ENCODE data around the gene UCHL1. TPM values are rescaled to one million over a fixed set of nuclear protein-coding genes. Genes with fewer than 3 reads are reported as not detected.

UCHL1 gene
- total and polyA plus RNA-seq, 4 donors = 411 to 1,287 (median 1,019) TPM

GRCh38 chr4:41232406-41232805 is 24.3 kb upstream of the UCHL1 start:
- H3K4me1 ChIP-seq (ENCODE audit: control insufficient read depth, insufficient read depth, low read length) = no peaks in the 10 kb centered on the region
- H3K27ac ChIP-seq (ENCODE audit: low read depth, low read length) = no peak overlapping the region
- WGBS (ENCODE audit: insufficient coverage) = 74% methylated on average over 4 of the region's 5 CpGs
- H3K9me3 ChIP-seq (ENCODE audit: control insufficient read depth, insufficient read depth, low read length) = no peaks in the 10 kb centered on the region
- H3K36me3 ChIP-seq (ENCODE audit: control insufficient read depth, insufficient read depth, low read length) = no peaks in the 10 kb centered on the region
- DNase-seq (ENCODE audit: low read depth in 4 of 6, low spot score in 6 of 6) = no peak
- H3K4me3 ChIP-seq (ENCODE audit: low read depth, low read length) = no peak overlapping the region
- no peaks in the 10 kb centered on the region for H3K27me3 ChIP-seq (ENCODE audit: control insufficient read depth, insufficient read depth, low read length)

- WGBS (ENCODE audit: insufficient coverage) = no CpG with 5 or more reads among the region's 3 CpGs
- Histone ChIP-seq H3K4me3 (ENCODE audit: low read depth, low read length) (no peak overlapping the region), H3K4me1 (ENCODE audit: control insufficient read depth, insufficient read depth, low read length) (no peaks in the 10 kb centered on the region), H3K27me3 (ENCODE audit: control insufficient read depth, insufficient read depth, low read length) (no peaks in the 10 kb centered on the region), H3K9me3 (ENCODE audit: control insufficient read depth, insufficient read depth, low read length) (no peaks in the 10 kb centered on the region), H3K27ac (ENCODE audit: low read depth, low read length) (no peak overlapping the region), H3K36me3 (ENCODE audit: control insufficient read depth, insufficient read depth, low read length) (no peaks in the 10 kb centered on the region)
- peak in 1 of 6 donors; percentile 69 for DNase-seq (ENCODE audit: low read depth in 4 of 6, low spot score in 6 of 6)
Measured at GRCh38 chr4:41232856-41233255, 23.9 kb upstream of the UCHL1 start.

DNA sequence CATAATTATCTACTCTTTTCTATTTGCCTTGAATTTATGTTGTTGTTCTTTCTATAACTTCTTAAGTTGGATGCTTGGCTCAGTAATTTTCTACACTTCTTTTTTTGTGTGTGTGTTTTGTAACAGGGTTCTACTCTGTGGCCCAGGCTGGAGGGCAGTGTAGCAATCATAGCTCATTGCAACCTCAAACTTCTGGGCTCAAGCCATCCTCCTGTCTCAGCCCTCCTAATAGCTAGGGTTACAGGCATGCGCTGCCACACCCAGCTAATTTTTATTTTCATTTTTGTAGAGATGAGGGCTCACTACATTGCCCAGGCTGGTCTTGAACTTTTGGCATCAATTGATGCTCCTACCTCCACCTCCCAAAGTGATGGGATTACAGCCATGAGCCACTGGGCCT is 20.7 kb upstream of the UCHL1 start:
- Histone ChIP-seq H3K27ac (ENCODE audit: low read depth, low read length) (no peak overlapping the region), H3K36me3 (ENCODE audit: control insufficient read depth, insufficient read depth, low read length) (no peaks in the 10 kb centered on the region), H3K4me3 (ENCODE audit: low read depth, low read length) (no peak overlapping the region), H3K27me3 (ENCODE audit: control insufficient read depth, insufficient read depth, low read length) (no peaks in the 10 kb centered on the region), H3K4me1 (ENCODE audit: control insufficient read depth, insufficient read depth, low read length) (no peaks in the 10 kb centered on the region), H3K9me3 (ENCODE audit: control insufficient read depth, insufficient read depth, low read length) (no peaks in the 10 kb centered on the region)
- WGBS (ENCODE audit: insufficient coverage) = no CpG with 5 or more reads among the region's 1 CpG
- DNase-seq (ENCODE audit: low read depth in 4 of 6, low spot score in 6 of 6) = no peak

- H3K27me3 ChIP-seq (ENCODE audit: control insufficient read depth, insufficient read depth, low read length) = no peaks in the 10 kb centered on the region
- no peak overlapping the region for H3K4me3 ChIP-seq (ENCODE audit: low read depth, low read length)
- no peak for DNase-seq (ENCODE audit: low read depth in 4 of 6, low spot score in 6 of 6)
- no peak overlapping the region for H3K27ac ChIP-seq (ENCODE audit: low read depth, low read length)
- H3K4me1 ChIP-seq (ENCODE audit: control insufficient read depth, insufficient read depth, low read length) = no peaks in the 10 kb centered on the region
- WGBS (ENCODE audit: insufficient coverage) = no CpG with 5 or more reads among the region's 1 CpG
- no peaks in the 10 kb centered on the region for H3K36me3 ChIP-seq (ENCODE audit: control insufficient read depth, insufficient read depth, low read length)
- no peaks in the 10 kb centered on the region for H3K9me3 ChIP-seq (ENCODE audit: control insufficient read depth, insufficient read depth, low read length)
Measured at GRCh38 chr4:41236508-41236907, 20.2 kb upstream of the UCHL1 start.

GRCh38 chr4:41241919-41242318 is 14.8 kb upstream of the UCHL1 start:
- no peak overlapping the region for H3K27ac ChIP-seq (ENCODE audit: low read depth, low read length)
- no peaks in the 10 kb centered on the region for H3K36me3 ChIP-seq (ENCODE audit: control insufficient read depth, insufficient read depth, low read length)
- H3K4me3 ChIP-seq (ENCODE audit: low read depth, low read length) = no peak overlapping the region
- no peaks in the 10 kb centered on the region for H3K27me3 ChIP-seq (ENCODE audit: control insufficient read depth, insufficient read depth, low read length)
- no peaks in the 10 kb centered on the region for H3K9me3 ChIP-seq (ENCODE audit: control insufficient read depth, insufficient read depth, low read length)
- H3K4me1 ChIP-seq (ENCODE audit: control insufficient read depth, insufficient read depth, low read length) = no peaks in the 10 kb centered on the region
- DNase-seq (ENCODE audit: low read depth in 4 of 6, low spot score in 6 of 6) = no peak
- 85% methylated on average over 1 of the region's 1 CpG for WGBS (ENCODE audit: insufficient coverage)

DNA sequence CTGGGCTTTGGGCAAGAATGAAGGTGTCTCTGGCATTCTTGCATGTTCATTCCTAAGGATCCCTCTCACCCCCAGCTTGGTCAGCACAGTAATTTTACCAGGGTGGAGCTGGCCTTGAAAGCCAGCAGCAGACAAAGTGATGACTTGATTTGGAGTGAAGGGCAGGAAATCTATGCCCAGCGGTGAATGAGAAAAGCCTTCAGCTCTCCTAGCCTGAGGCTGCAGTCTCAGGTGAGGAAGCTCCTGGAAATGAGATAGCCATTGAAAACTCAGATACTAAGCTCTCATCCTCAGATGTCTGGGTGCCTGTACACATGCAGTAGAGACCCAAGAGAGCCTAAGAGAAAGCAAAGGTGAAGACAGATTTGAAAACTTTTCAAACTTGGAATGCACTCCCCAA is 10.7 kb upstream of the UCHL1 start:
- no peaks in the 10 kb centered on the region for H3K4me1 ChIP-seq (ENCODE audit: control insufficient read depth, insufficient read depth, low read length)
- 71% methylated on average over 1 of the region's 1 CpG for WGBS (ENCODE audit: insufficient coverage)

GRCh38 chr4:41256131-41256739 is 493 bp upstream of the UCHL1 start:
- WGBS (ENCODE audit: insufficient coverage) = 6% methylated on average over 4 of the region's 13 CpGs
- peak in 3 of 6 donors; percentile 54 to 94 (median 80) for DNase-seq (ENCODE audit: low read depth in 4 of 6, low spot score in 6 of 6)
- no peaks in the 10 kb centered on the region for H3K9me3 ChIP-seq (ENCODE audit: control insufficient read depth, insufficient read depth, low read length)

More for the DNA sequence above, 10.7 kb upstream of the UCHL1 start:
- DNase-seq (ENCODE audit: low read depth in 4 of 6, low spot score in 6 of 6) = no peak
- Histone ChIP-seq H3K36me3 (ENCODE audit: control insufficient read depth, insufficient read depth, low read length) (no peaks in the 10 kb centered on the region), H3K27ac (ENCODE audit: low read depth, low read length) (no peak overlapping the region), H3K27me3 (ENCODE audit: control insufficient read depth, insufficient read depth, low read length) (no peaks in the 10 kb centered on the region), H3K4me3 (ENCODE audit: low read depth, low read length) (no peak overlapping the region), H3K9me3 (ENCODE audit: control insufficient read depth, insufficient read depth, low read length) (no peaks in the 10 kb centered on the region)

DNA sequence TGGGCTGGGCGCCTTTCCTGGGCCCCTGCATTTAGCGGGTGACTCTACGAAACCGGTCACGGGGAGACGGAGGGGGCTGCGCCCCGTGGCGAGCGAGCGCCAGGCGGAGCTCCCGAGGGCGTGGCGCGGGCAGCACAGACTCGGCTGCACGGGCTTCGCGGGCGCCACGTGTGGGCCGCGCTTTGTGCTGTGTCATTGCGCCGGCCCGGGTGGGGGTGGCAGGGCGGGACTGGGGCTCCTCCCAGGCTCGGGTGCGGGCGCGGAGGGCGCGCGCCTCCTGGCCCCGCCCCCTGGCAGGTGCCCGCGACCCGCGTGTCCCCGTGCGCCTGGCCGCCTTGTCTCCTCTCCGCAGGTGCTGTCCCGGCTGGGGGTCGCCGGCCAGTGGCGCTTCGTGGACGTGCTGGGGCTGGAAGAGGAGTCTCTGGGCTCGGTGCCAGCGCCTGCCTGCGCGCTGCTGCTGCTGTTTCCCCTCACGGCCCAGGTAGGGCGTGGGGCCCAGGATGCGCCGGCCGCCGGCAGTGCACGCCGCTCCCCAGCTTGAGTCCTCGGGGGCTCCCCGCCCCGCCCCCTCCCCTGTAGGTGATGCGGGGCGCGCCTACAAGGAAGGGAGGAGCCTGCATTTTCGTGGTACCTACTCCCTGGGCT is 651 bp downstream of the UCHL1 start:
- Histone ChIP-seq H3K27ac (ENCODE audit: low read depth, low read length) (no peak overlapping the region), H3K4me1 (ENCODE audit: control insufficient read depth, insufficient read depth, low read length) (peaks cover 16% of the 10 kb centered on the region), H3K4me3 (ENCODE audit: low read depth, low read length) (peak overlapping the region; percentile 83), H3K36me3 (ENCODE audit: control insufficient read depth, insufficient read depth, low read length) (peaks cover 12% of the 10 kb centered on the region), H3K27me3 (ENCODE audit: control insufficient read depth, insufficient read depth, low read length) (no peaks in the 10 kb centered on the region), H3K9me3 (ENCODE audit: control insufficient read depth, insufficient read depth, low read length) (no peaks in the 10 kb centered on the region)
- 0% methylated on average over 69 of the region's 69 CpGs for WGBS (ENCODE audit: insufficient coverage)
- DNase-seq (ENCODE audit: low read depth in 4 of 6, low spot score in 6 of 6) = peak in 2 of 6 donors; percentile 78 to 86

More at GRCh38 chr4:41256131-41256739, 493 bp upstream of the UCHL1 start:
- Histone ChIP-seq H3K4me3 (ENCODE audit: low read depth, low read length) (peak overlapping the region; percentile 83), H3K4me1 (ENCODE audit: control insufficient read depth, insufficient read depth, low read length) (peaks cover 16% of the 10 kb centered on the region), H3K36me3 (ENCODE audit: control insufficient read depth, insufficient read depth, low read length) (peaks cover 4% of the 10 kb centered on the region), H3K27ac (ENCODE audit: low read depth, low read length) (peak overlapping the region; percentile 65), H3K27me3 (ENCODE audit: control insufficient read depth, insufficient read depth, low read length) (no peaks in the 10 kb centered on the region)

DNA sequence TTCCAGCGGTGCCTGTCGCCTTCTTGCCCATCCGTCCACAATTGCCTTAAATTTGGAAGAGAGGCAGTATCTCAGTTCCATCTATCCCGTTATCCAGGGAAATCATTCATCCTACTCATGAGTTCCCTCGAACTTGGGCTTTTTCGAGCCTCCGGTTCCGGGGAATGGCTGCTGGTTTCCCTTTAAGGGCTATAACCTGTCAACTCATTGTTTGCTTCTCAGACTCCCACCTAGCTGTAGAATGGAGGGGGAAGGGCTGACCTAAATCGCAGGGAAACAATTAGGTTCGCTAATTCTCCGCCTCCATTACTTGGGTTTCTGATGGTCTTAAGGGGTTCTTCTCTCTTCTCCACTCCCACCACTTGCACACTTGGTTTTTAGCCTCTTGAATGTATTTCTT is 1.2 kb downstream of the UCHL1 start:
- Histone ChIP-seq H3K9me3 (ENCODE audit: control insufficient read depth, insufficient read depth, low read length) (no peaks in the 10 kb centered on the region), H3K4me1 (ENCODE audit: control insufficient read depth, insufficient read depth, low read length) (peaks cover 16% of the 10 kb centered on the region), H3K27ac (ENCODE audit: low read depth, low read length) (no peak overlapping the region), H3K4me3 (ENCODE audit: low read depth, low read length) (peak overlapping the region; percentile 24), H3K27me3 (ENCODE audit: control insufficient read depth, insufficient read depth, low read length) (no peaks in the 10 kb centered on the region), H3K36me3 (ENCODE audit: control insufficient read depth, insufficient read depth, low read length) (peaks cover 12% of the 10 kb centered on the region)
- peak in 1 of 6 donors; percentile 73 for DNase-seq (ENCODE audit: low read depth in 4 of 6, low spot score in 6 of 6)
- 4% methylated on average over 4 of the region's 11 CpGs for WGBS (ENCODE audit: insufficient coverage)

DNA sequence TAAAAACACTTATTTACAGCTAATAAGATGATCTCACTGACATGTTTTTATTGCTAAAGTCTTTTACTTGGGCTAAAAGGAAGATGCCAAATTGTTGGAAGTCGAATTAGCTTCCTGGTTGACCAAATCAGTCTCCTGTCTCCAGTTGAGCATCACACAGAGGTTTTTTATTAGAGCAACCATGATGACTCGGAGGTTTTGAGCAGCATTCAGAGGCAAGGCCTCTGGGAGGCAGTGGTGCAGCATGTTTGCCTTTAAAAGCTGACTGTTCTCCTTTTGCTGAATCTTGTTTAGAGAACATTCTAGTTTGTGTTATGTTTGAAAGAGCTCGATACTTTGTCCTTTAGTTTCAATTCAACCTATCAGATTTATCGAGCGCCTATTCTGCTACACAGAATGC is 2.1 kb downstream of the UCHL1 start:
- Histone ChIP-seq H3K4me3 (ENCODE audit: low read depth, low read length) (peak overlapping the region; percentile 7), H3K4me1 (ENCODE audit: control insufficient read depth, insufficient read depth, low read length) (peaks cover 16% of the 10 kb centered on the region), H3K27ac (ENCODE audit: low read depth, low read length) (peak overlapping the region; percentile 13), H3K27me3 (ENCODE audit: control insufficient read depth, insufficient read depth, low read length) (no peaks in the 10 kb centered on the region), H3K36me3 (ENCODE audit: control insufficient read depth, insufficient read depth, low read length) (peaks cover 15% of the 10 kb centered on the region), H3K9me3 (ENCODE audit: control insufficient read depth, insufficient read depth, low read length) (no peaks in the 10 kb centered on the region)
- 28% methylated on average over 2 of the region's 5 CpGs for WGBS (ENCODE audit: insufficient coverage)
- DNase-seq (ENCODE audit: low read depth in 4 of 6, low spot score in 6 of 6) = peak in 3 of 6 donors; percentile 48 to 92 (median 76)
